PC-3 (cell line): ENCODE measurements around the gene ADAP2. TPM values are rescaled to one million over a fixed set of nuclear protein-coding genes. Genes with fewer than 3 reads are reported as not detected.

Experiments used
- ATAC-seq: fragments of 200-7000 bp; cut with Tn5 transposase; 2 replicates; pipeline ENCODE4 v1.9.1; 2020; ENCODE audit warnings: mild to moderate bottlenecking, moderate library complexity
- BruUV-seq: library from RNA; stranded (reverse); fragments of 400-500 nt; replicated peaks from 2 replicates; lab custom pipeline; 2021; lab: Mats Ljungman, UMichigan
- CTCF ChIA-PET: fragments of 300-600 bp; sonication (Branson Sonifier 250); formaldehyde crosslinking; loops from one replicate; lab custom pipeline; 2022; ENCODE audit warnings: antibody characterized with exemption; lab: Charles Lee
- POLR2A ChIA-PET: fragments of 300-600 bp; sonication (Branson Sonifier 250); formaldehyde crosslinking; loops from one replicate; lab custom pipeline; 2022; ENCODE audit warnings: antibody characterized with exemption; ENCODE audit not compliant: unreplicated experiment; lab: Charles Lee
- DNase-seq: peaks from one replicate; pipeline ENCODE4 v3.0.0-alpha.2; 2015
- H2AFZ ChIP-seq: fragments of 300-600 bp; sonication (generic); 2 replicates; pipeline ENCODE4 v1.6.0; 2016; ENCODE audit warnings: antibody characterized with exemption, low read length
- H3F3A ChIP-seq: fragments of 300-600 bp; sonication (generic); one replicate; pipeline ENCODE4 v1.6.0; 2017; ENCODE audit warnings: antibody characterized with exemption, low read length, control low read depth, mild to moderate bottlenecking; ENCODE audit not compliant: unreplicated experiment
- H3K27ac ChIP-seq: fragments of 300-600 bp; sonication (generic); 2 replicates; pipeline ENCODE4 v1.5.1; 2016; ENCODE audit warnings: mild to moderate bottlenecking, low read length
- H3K27me3 ChIP-seq: fragments of 300-600 bp; sonication (generic); 2 replicates; pipeline ENCODE4 v1.6.1; 2016; ENCODE audit warnings: low read length, mixed read lengths
- H3K36me3 ChIP-seq: fragments of 300-600 bp; sonication (generic); 2 replicates; pipeline ENCODE4 v1.6.1; 2016; ENCODE audit warnings: low read depth, mixed run types, low read length, mixed read lengths
- H3K4me1 ChIP-seq: fragments of 300-600 bp; sonication (generic); 2 replicates; pipeline ENCODE4 v1.5.1; 2016; ENCODE audit warnings: low read length; ENCODE audit not compliant: insufficient read depth
- H3K4me2 ChIP-seq: fragments of 300-600 bp; sonication (generic); 2 replicates; pipeline ENCODE4 v1.6.0; 2016; ENCODE audit warnings: low read length
- H3K4me3 ChIP-seq: fragments of 300-600 bp; sonication (generic); 2 replicates; pipeline ENCODE4 v1.5.1; 2016; ENCODE audit warnings: mild to moderate bottlenecking, low read length, mixed read lengths
- H3K79me2 ChIP-seq: fragments of 300-600 bp; sonication (generic); 2 replicates; pipeline ENCODE4 v1.6.1; 2017; ENCODE audit warnings: low read length, mixed read lengths
- H3K9ac ChIP-seq: fragments of 300-600 bp; sonication (generic); 2 replicates; pipeline ENCODE4 v1.6.0; 2016; ENCODE audit warnings: mild to moderate bottlenecking, low read length
- H3K9me2 ChIP-seq: fragments of 300-600 bp; sonication (generic); replicated peaks from 2 replicates; pipeline ENCODE4 v1.6.1; 2016; ENCODE audit warnings: mixed run types, low read length, mixed read lengths
- H3K9me3 ChIP-seq: fragments of 300-600 bp; sonication (generic); 2 replicates; pipeline ENCODE4 v1.6.1; 2016; ENCODE audit warnings: low read length, mixed read lengths
- H4K20me1 ChIP-seq: fragments of 300-600 bp; sonication (generic); 2 replicates; pipeline ENCODE4 v1.6.1; 2016; ENCODE audit warnings: low read length, mixed read lengths
- EZH2 ChIP-seq: fragments of 300-600 bp; sonication (generic); IDR thresholded peaks from one replicate; pipeline ENCODE4 v1.6.1; 2017; ENCODE audit warnings: antibody characterized with exemption, mild to moderate bottlenecking, low read length; ENCODE audit not compliant: unreplicated experiment
- EZH2phosphoT487 ChIP-seq: fragments of 300-600 bp; sonication (generic); IDR thresholded peaks from 2 replicates; pipeline ENCODE4 v1.6.1; 2018; ENCODE audit warnings: mild to moderate bottlenecking, antibody characterized with exemption, low read length, borderline replicate concordance
- intact Hi-C: fragments of 100-400 bp; cut with micrococcal nuclease; formaldehyde crosslinking; loops from 2 replicates; pipeline ENCODE4 v1.9.0; 2023
- total RNA-seq: library from RNA; depleted of rRNA; stranded (reverse); fragments of >200 nt; gene quantifications from 2 replicates; pipeline ENCODE4 v1.2.3, GENCODE V29; 2014
- TF ChIP-seq, protein P1 (sequence below): fragments of 300-600 bp; sonication (generic); conservative IDR thresholded peaks from 2 replicates; pipeline ENCODE4 v1.5.1; 2017; ENCODE audit warnings: antibody characterized with exemption, low read depth, mild to moderate bottlenecking, low read length

ADAP2 gene
- total RNA-seq, 1 experiment from 2014 or later = 2.5 TPM

DNA sequence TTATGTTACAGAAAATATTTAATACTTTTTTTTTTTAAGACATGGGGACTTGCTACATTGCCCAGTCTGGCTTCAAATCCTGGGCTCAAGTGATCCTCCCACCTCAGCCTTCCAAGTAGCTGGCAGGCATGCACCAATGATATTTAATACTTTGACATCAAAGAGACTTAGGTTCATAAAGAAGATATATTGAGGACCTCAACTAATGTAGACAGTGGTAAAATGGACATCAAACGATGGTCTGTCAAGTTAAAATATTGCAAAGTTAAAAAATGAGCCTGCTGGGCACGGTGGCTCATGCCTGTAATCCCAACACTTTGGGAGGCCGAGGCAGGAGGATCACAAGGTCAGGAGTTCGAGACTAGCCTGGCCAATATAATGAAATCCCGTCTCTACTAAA, 24.4 kb upstream of the ADAP2 start:
- Histone ChIP-seq H3K9me2 (no peaks in the 10 kb centered on the region), H3K4me1 (no peaks in the 10 kb centered on the region), H3K27ac (no peak overlapping the region), H3K36me3 (no peaks in the 10 kb centered on the region; the same call in 1 of the 2 replicates), H3K4me3 (no peak overlapping the region), H3K4me2 (no peak overlapping the region), H3F3A (no peaks in the 10 kb centered on the region), H3K9me3 (no peaks in the 10 kb centered on the region), H3K79me2 (no peaks in the 10 kb centered on the region), H3K27me3 (no peaks in the 10 kb centered on the region), H3K9ac (no peak overlapping the region), H2AFZ (no peak overlapping the region), H4K20me1 (no peaks in the 10 kb centered on the region)
- ChIA-PET CTCF (no interaction called here), POLR2A (no interaction called here)
- DNase-seq = no peak
- ATAC-seq = no peak
- BruUV-seq = no TSS peak
- TF ChIP-seq EZH2 (no peak), EZH2phosphoT487 (no peak)
- TF ChIP-seq, protein P1, sequence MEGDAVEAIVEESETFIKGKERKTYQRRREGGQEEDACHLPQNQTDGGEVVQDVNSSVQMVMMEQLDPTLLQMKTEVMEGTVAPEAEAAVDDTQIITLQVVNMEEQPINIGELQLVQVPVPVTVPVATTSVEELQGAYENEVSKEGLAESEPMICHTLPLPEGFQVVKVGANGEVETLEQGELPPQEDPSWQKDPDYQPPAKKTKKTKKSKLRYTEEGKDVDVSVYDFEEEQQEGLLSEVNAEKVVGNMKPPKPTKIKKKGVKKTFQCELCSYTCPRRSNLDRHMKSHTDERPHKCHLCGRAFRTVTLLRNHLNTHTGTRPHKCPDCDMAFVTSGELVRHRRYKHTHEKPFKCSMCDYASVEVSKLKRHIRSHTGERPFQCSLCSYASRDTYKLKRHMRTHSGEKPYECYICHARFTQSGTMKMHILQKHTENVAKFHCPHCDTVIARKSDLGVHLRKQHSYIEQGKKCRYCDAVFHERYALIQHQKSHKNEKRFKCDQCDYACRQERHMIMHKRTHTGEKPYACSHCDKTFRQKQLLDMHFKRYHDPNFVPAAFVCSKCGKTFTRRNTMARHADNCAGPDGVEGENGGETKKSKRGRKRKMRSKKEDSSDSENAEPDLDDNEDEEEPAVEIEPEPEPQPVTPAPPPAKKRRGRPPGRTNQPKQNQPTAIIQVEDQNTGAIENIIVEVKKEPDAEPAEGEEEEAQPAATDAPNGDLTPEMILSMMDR = no peak
- intact Hi-C loops = no loop called here

DNA sequence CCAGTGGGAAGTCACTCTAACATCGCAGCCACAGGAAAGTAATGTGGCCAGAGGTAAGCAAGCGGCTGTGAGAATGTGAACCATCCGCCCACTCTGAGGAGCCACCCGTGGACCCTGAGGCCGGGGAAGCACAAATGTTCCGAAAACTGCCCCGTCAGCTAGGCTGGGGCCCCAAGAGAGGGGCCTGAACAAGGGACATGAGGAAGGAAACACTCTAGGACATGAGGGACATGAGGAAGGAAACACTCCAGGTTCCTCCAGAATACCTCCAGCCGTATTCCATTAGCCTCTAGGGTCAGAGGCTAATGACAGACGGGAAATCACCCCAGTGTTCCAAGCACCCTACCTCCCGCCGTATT, 16.0 kb upstream of the ADAP2 start:
- H3K9me2 ChIP-seq = no peaks in the 10 kb centered on the region
- DNase-seq = peak; percentile 2
- H3K36me3 ChIP-seq = no peaks in the 10 kb centered on the region; the same call in 1 of the 2 replicates
- H3K4me1 ChIP-seq = no peaks in the 10 kb centered on the region
- H3K9ac ChIP-seq = peak overlapping the region; percentile 84
- POLR2A ChIA-PET = no interaction called here
- H3K79me2 ChIP-seq = peaks cover 18% of the 10 kb centered on the region
- TF ChIP-seq, protein P1 = no peak
- no peak for TF ChIP-seq EZH2
- no peak for TF ChIP-seq EZH2phosphoT487
- TSS peak; percentile 72 for BruUV-seq
- peak; percentile 39 for ATAC-seq
- CTCF ChIA-PET = no interaction called here
- H4K20me1 ChIP-seq = no peaks in the 10 kb centered on the region
- peak overlapping the region; percentile 97 for H3K4me3 ChIP-seq
- no peak overlapping the region for H3K27ac ChIP-seq
- H3K9me3 ChIP-seq = no peaks in the 10 kb centered on the region
- intact Hi-C loops = loop anchor here (5.0 kb wide), 1 partner anchor 67 kb away; the partner anchor contains the start of gene RNF135
- no peaks in the 10 kb centered on the region for H3K27me3 ChIP-seq
- no peaks in the 10 kb centered on the region for H3F3A ChIP-seq
- peak overlapping the region; percentile 89 for H3K4me2 ChIP-seq
- peak overlapping the region; percentile 96 for H2AFZ ChIP-seq

DNA sequence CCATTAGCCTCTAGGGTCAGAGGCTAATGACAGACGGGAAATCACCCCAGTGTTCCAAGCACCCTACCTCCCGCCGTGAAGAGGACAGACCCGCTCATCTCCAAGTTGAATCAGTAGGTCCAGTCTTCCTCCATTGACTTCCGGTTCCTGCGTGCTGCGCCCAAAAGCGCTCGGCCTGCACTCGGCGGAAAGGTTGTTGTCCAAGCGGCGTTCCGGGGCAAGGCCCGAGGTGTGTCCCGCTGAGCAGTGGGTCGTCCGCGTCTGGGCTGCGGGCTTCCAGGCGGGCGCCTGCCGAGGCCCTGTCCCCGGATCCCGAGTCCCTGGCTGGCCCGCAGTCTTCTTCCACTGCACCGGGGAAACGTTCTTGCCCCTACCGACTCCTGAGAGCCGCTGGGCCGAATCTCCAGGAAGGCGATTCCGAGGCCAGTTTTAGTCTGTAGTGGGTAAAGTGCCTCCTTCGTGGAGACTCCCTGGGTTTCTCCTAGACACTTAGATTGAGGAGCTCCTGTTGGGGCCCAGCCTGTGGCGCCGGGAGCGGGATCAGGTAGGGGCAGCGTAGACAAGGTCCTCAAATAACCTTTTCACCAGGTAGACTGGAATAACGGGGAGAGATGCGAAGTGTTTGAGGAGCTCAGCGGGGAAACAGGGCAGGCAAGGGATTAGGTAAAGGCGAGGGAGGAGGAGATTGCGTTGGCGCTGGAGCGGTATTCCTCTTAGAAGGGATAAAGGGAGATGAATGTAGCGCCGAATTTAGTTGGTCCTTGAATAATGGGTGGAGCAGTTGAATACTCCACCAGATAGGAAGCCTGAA, 15.4 kb upstream of the ADAP2 start, which contains the start of gene TEFM:
TEFM (minus strand) TSS at position 138 of the 811 bp plus-strand sequence; CDS start at position 98, 40 bp downstream.
- Histone ChIP-seq H2AFZ (peak within 1 kb of the TSS; percentile 96), H4K20me1 (no peaks in the 10 kb centered on the region), H3K36me3 (no peaks in the 10 kb centered on the region; the same call in 1 of the 2 replicates), H3K9me3 (no peaks in the 10 kb centered on the region), H3K9ac (peak within 1 kb of the TSS; percentile 84), H3K9me2 (no peaks in the 10 kb centered on the region), H3K27me3 (no peaks in the 10 kb centered on the region), H3K27ac (peak within 1 kb of the TSS; percentile 43), H3K4me2 (peak within 1 kb of the TSS; percentile 89), H3F3A (no peaks in the 10 kb centered on the region), H3K4me3 (peak within 1 kb of the TSS; percentile 97), H3K79me2 (peaks cover 18% of the 10 kb centered on the region), H3K4me1 (no peaks in the 10 kb centered on the region)
- BruUV-seq = TSS peak; percentile 85
- ATAC-seq (peak; percentile 91), DNase-seq (peak; percentile 79)
- TF ChIP-seq, protein P1 = no peak
- TF ChIP-seq EZH2 (no peak), EZH2phosphoT487 (no peak)
- intact Hi-C loops = loop anchor here (5.0 kb wide), 1 partner anchor 66 kb away; the partner anchor contains the start of gene RNF135
- CTCF ChIA-PET = no interaction called here
- POLR2A ChIA-PET = interaction anchor here (0.6 to 0.7 kb wide), 2 partner anchors 594 to 599 kb away, joined by 3 to 4 read pairs; no protein-coding TSS in a partner anchor
